Mucosa of descending colon (tissue), 3 donors: ENCODE measurements around the gene ADAM10. TPM values are rescaled to one million over a fixed set of nuclear protein-coding genes. Genes with fewer than 3 reads are reported as not detected.

ENCODE experiments used
- ATAC-seq: fragments of 200-7000 bp; cut with Tn5 transposase; one replicate; pipeline ENCODE4 v1.9.1; 2020; ENCODE audit warnings: mild to moderate bottlenecking, moderate library complexity
- DNase-seq, 3 donors: peaks; one replicate each; pipeline ENCODE4 v3.0.0-alpha.2; 2020
- H3K36me3 ChIP-seq: fragments of 200-600 bp; one replicate; pipeline ENCODE4 v1.8.0; 2021; ENCODE audit warnings: low read depth, mild to moderate bottlenecking
- H3K4me1 ChIP-seq: fragments of 200-600 bp; one replicate; pipeline ENCODE4 v1.8.0; 2021; ENCODE audit warnings: low read depth, mild to moderate bottlenecking
- H3K4me3 ChIP-seq: fragments of 200-600 bp; one replicate; pipeline ENCODE4 v1.8.0; 2021; ENCODE audit warnings: mild to moderate bottlenecking
- H3K9me3 ChIP-seq: fragments of 200-600 bp; one replicate; pipeline ENCODE4 v1.8.0; 2021; ENCODE audit warnings: mild to moderate bottlenecking
- CTCF ChIP-seq: fragments of 200-600 bp; IDR thresholded peaks from one replicate; pipeline ENCODE4 v1.8.0; 2022; ENCODE audit warnings: antibody characterized with exemption, mild to moderate bottlenecking
- intact Hi-C, 2 donors: fragments of 100-400 bp; cut with DNase I in 1 of 2; cut with micrococcal nuclease in 1 of 2; formaldehyde crosslinking; loops; one replicate each; pipeline versions ENCODE4 v1.11.0 to v1.11.1; 2022; cut with DNase I, micrococcal nuclease
- total RNA-seq, 3 donors: library from RNA; stranded (reverse); fragmentation: NEBNext Ultra II Directional in 2 of 3; extraction: Animal tissue kit (Norgen Biotek cat#: 25700) in 2 of 3; gene quantifications; one replicate each; pipeline versions ENCODE4 v1.2.1 to v1.2.4, GENCODE V29; 2021 to 2023
- donor health status: DM: no; HTN: no; CAD: no; lungs with moderate emphysema.
- donor health status: DM: no; HTN: no; CAD: no.
- donor health status: DM: no; HTN: yes; CAD: no.

ADAM10 gene
- total RNA-seq, 3 donors from 2014 or later = 109 to 178 (median 143) TPM

- TF ChIP-seq CTCF = no peak
- H3K36me3 ChIP-seq = no peaks in the 10 kb centered on the region
- ATAC-seq (no peak), DNase-seq (no peak)
- peaks cover 11% of the 10 kb centered on the region for H3K4me1 ChIP-seq
- H3K9me3 ChIP-seq = no peaks in the 10 kb centered on the region
- intact Hi-C loops = no loop called here
- no peak overlapping the region for H3K4me3 ChIP-seq
Measured at GRCh38 chr15:58742819-58743502, 6.5 kb downstream of the ADAM10 start.

- intact Hi-C loops = no loop called here
- Histone ChIP-seq H3K4me3 (no peak overlapping the region), H3K4me1 (peaks cover 13% of the 10 kb centered on the region), H3K36me3 (no peaks in the 10 kb centered on the region), H3K9me3 (no peaks in the 10 kb centered on the region)
- DNase-seq (no peak), ATAC-seq (no peak)
- no peak for TF ChIP-seq CTCF
Measured at GRCh38 chr15:58742022-58742813, 7.3 kb downstream of the ADAM10 start.

- ATAC-seq = no peak
- Histone ChIP-seq H3K4me1 (peaks cover 10% of the 10 kb centered on the region), H3K9me3 (no peaks in the 10 kb centered on the region), H3K4me3 (no peak overlapping the region), H3K36me3 (no peaks in the 10 kb centered on the region)
- DNase-seq = no peak
- intact Hi-C loops = no loop called here
- no peak for TF ChIP-seq CTCF
Measured at GRCh38 chr15:58741032-58741431, 8.5 kb downstream of the ADAM10 start.

- intact Hi-C loops = no loop called here
- DNase-seq = no peak
- Histone ChIP-seq H3K4me3 (no peak overlapping the region), H3K9me3 (no peaks in the 10 kb centered on the region), H3K4me1 (peaks cover 10% of the 10 kb centered on the region), H3K36me3 (no peaks in the 10 kb centered on the region)
- no peak for TF ChIP-seq CTCF
- no peak for ATAC-seq
Measured at GRCh38 chr15:58740436-58740835, 9.1 kb downstream of the ADAM10 start.

GRCh38 chr15:58738046-58738707, 11.3 kb downstream of the ADAM10 start:
- Histone ChIP-seq H3K4me3 (no peak overlapping the region), H3K9me3 (no peaks in the 10 kb centered on the region), H3K4me1 (peaks cover 10% of the 10 kb centered on the region), H3K36me3 (no peaks in the 10 kb centered on the region)
- peak; percentile 53 for ATAC-seq
- intact Hi-C loops = no loop called here
- no peak for TF ChIP-seq CTCF
- DNase-seq = no peak
